Endothelial cell of hepatic sinusoid (primary cell): ENCODE results near the gene AGAP2.

Source experiments
- in situ Hi-C: cut with HindIII; loops from 2 replicates; pipeline ENCODE4 v1.10.0; 2017; ENCODE audit warnings: low sequenced_read_pairs

Gene AGAP2

GRCh38 chr12:57737467-57738460 lies 778 bp downstream of the AGAP2 start:
- in situ Hi-C loops: no loop called here

DNA sequence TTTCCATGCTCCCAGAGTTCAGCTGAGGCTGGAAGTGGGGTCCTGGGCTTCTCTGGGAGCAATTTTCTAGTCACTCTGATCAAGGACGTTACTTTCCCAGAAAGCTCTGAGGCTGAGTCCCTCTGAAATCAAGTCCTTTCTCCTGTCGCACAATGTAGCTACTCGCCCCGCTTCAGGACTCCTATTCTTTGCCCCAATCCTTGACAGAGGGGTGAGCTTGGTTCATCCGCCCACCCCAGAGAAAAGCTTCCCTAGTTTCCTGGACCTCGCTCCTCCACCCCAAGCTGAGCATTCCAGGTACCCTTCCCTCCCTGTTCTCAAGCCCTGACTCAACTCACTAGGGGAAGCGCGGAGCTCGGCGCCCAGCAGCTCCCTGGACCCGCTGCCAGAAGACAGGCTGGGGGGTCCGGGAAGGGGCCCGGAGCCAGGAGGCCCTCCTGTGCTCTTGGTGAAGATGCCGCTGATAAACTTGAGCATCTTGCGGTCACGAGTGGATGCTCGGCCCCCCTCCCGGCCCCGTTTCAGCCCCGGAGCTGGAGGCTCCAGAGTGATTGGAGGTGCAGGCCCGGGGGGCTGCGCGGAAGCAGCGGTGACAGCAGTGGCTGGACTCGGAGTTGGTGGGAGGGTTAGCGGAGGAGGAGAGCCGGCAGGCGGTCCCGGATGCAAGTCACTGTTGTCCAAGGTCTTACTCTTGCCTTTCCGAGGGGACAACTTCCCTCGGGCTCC lies 1.6 kb downstream of the AGAP2 start:
- in situ Hi-C loops: no loop called here

DNA sequence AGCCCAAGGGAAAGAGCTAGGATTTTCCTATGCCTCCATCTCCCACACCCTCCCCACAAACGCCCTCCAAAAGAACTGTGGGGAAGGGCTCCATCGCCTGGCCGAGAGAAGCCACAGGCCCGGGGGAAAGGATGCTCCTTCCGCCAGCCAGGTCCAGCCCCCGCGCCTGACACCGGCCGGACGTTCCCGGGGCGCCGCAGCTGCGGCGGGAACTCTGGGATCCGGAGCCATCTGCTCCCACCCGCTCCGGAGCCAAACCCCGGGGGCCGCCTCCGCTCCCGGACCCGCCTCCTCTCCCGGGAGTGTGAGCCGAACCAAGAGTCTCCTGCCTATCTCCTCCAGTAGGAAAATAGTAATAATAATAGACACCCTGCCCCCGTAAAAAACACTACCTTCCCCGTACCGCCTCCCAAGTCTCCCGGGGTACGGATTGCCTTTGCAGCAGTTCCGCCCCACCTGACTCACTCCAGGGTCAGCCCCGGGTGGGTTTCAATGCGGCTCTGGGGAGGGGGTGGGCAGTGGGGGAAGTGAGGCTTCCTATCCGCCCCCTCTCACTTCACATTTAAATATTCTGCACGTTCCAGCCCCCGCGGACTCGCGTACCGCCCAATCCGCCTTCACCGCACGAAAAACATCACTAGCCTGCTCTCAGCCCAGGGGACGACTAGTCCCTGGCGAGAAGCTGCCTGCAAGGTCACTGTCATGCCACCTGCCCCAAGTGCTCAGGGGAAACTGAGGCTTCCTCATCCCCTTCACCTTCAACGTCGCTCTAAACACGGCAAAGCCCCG lies 2.4 kb downstream of the AGAP2 start:
- in situ Hi-C loops: no loop called here

GRCh38 chr12:57735198-57735855 lies 3.2 kb downstream of the AGAP2 start:
- in situ Hi-C loops: no loop called here

DNA sequence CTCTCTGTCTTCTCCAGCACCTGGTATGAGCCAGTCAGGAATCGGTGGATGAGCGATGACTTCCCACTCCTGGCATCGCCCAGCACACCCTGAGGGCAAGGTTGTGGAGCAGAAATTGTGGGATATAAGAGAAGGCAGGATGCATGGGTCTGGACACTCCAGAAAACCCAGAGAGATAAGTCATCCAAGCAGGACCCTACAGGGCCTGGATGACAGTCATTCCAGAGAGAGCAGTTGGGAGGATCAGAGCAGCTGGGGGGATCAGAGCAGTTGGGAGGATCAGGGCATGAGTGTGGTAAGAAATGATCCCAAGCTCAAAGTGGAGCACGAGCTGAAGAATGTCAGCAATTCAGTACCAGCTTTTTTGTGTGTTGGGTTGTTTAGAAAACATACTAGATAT lies 4.0 kb downstream of the AGAP2 start:
- in situ Hi-C loops: no loop called here

DNA sequence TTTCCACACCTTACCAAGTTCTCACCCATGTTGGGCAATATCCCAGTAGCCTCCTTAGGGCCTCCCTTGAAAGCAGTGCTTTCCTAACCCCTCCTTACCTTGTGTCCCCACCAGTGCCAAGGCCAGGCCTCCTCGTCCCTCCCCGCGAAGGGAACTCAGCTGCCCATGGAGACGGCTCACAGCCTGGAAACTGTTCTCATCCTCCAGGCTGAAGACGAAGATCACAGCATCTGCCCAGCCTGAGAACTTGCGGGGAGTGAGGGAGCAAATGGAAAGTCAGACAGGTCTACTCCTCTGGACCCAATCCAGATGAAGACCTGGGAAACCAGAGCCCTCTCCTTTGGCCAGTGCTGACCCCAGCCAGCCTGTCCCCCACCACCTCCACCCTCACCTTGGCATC lies 4.6 kb downstream of the AGAP2 start:
- in situ Hi-C loops: no loop called here

- in situ Hi-C loops: no loop called here
These were observed 5.6 kb downstream of the AGAP2 start for GRCh38 chr12:57732726-57733593.

GRCh38 chr12:57732270-57732669 lies 6.3 kb downstream of the AGAP2 start:
- in situ Hi-C loops: no loop called here

DNA sequence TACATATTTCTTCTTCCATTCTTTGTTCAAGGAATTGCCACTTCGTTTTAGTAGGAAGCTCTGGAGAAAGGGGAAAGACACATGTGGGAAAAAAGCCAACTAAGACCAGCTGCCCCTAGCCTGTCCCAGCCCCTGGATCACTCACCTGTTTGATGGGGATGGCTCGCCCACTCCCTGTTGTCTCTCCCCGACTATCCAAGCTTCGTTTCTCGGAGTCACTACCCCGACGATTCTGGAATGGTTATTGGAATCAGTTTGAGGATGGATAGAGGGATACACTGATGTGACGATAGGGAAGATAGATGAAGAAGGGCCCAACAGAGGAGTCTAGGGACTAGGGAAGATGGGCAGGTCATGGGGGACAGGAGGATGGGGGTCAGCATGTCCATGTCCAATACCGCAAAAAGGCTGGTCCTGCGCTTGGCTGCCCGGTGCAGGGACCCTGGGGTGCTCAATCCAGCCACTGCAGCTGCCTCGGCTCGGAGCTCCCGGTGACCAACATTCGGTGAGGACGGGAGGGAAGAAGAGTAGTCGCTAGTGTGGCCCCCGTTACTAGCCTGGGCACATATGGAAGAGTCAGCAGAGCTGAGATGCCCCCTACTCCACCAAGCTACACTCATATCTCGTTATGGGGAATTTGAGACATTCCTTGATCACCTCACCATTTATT lies 7.0 kb downstream of the AGAP2 start:
- in situ Hi-C loops: no loop called here

DNA sequence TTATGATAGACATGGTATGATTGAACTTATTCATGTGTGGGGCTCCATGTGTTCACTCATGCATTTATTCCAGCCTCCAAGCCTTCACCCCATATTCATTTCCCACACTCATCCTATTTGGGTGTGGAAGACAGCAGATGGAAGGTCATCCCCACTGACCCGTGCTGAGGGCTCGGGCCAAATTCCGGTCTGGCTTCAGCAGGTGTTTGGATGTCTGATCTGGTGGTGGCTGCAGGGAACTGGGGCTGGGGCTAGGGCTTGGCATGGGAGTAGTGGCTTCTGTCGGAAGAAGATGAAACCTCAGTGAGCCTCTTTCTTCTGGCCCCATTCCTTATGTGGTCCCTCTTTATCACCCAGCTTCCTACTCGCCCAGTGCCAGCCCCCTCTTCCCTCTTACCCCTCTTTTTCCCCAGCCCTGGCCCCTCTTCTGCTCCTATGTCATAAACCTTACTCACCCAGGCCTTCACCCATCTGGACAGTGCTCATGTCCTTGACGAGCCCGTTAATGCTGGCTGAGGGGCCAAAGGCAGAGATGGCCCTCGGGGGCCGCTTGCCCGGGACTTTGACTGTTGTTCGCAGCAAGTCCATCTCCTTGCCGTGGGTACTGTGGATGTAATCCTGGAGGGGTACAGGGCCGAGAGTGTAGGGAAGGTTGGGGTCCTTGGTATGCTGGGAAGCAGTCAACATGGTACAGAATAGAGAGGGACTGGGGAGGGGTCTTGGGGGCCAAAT lies 8.0 kb downstream of the AGAP2 start:
- in situ Hi-C loops: no loop called here

- in situ Hi-C loops: no loop called here
These were observed 9.2 kb downstream of the AGAP2 start for GRCh38 chr12:57729321-57729844.

- in situ Hi-C loops: no loop called here
These were observed 10.7 kb downstream of the AGAP2 start for GRCh38 chr12:57727758-57728395.

DNA sequence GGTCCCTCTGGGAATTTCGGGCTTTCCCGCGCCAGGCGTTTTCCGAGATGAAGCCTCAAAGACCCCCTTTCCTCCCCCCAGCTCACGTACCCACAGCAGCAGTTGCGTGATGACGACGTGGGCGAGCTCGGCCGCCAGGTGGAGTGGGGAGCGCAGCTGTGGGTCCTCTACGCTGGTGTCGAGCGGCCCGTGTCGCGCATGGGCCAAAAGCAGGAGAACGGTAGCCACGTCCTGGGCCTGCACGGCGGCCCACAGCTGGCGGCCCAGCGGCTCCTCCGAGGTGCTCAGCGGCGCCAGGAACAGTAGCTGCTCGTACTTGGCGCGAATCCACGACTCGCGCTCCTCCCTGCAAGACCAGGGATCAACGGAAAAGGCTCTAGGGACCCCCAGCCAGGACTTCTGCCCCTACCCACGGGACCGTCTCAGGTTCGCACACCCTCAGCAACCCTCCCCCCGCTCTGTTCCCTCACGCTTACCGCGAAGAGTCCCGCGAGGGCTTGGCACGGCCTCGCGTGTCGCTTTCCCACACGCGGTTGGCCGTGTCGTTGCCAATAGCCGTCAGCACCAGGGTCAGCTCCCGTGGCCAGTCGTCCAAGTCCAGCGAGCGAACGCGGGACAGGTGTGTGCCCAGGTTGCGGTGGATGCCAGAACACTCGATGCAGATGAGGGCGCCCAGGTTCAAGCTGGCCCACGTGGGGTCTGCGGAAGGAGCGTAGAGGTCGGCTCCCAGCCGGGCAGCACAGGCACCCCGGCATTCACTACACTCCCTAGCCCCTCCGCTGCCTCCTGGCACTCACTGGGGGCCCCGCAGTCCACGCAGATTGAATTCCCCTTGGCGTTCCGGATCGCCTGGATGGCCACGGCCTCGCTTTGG lies 11.4 kb downstream of the AGAP2 start:
- in situ Hi-C loops: no loop called here

DNA sequence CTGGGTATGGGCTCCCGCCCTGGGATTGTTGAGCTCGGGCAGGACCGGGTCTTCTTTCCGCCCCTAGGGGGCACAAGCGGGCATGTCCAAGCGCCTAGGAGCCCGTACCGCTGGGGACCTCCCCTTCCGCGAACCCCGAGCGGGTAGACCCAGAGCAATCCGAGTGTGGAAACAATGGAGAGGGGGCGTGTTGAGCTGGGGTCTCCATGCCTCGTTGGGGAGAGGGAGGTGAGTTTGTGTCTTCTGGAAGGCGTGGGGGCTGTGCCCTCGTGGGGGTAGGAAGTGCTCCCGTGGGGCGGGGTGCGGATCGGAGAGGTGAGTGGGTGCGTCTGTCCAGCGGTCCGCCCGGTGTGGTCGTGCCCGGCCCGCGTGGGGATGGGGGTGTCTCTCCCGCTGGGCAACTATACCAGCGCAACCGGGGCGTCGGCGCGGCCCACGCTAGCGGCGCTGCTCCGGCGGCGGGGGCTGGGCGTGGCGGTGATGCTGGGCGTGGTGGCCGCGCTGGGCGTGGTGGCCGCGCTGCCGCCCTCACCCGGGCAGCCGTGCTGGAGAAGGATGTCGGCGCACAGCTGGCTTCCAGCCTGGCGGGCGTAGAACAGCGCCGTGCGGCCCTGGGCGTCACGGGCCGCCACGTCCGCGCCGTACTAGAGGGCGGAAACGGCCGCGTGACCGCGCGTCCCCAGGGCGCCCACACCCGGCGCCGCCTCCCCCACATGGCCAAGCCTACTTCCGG lies 12.2 kb downstream of the AGAP2 start:
- in situ Hi-C loops: no loop called here

- in situ Hi-C loops: no loop called here
These were observed 12.7 kb downstream of the AGAP2 start for GRCh38 chr12:57725851-57726150.

- in situ Hi-C loops: no loop called here
These were observed 13.4 kb downstream of the AGAP2 start for GRCh38 chr12:57724936-57725740.
